Liver (tissue), 9 donors: ENCODE data around the gene RAB11A. TPM values are rescaled to one million over a fixed set of nuclear protein-coding genes. Genes with fewer than 3 reads are reported as not detected.

Source experiments
- DNase-seq: peaks from one replicate; pipeline ENCODE4 v3.0.0-alpha.2; 2017; ENCODE audit warnings: low spot score
- H3K27ac ChIP-seq, 2 donors: one replicate each; pipeline ENCODE4 v1.7.0; 2013; ENCODE audit warnings: inconsistent platforms in 2 of 2, low read length in 2 of 2, control low read depth in 1 of 2, low read depth in 1 of 2, mild to moderate bottlenecking in 1 of 2
- H3K27me3 ChIP-seq, 4 donors: one replicate each; pipeline versions ENCODE4 v1.6.1 to v1.7.0; 2013; ENCODE audit warnings: low read length in 3 of 4, inconsistent platforms in 1 of 4, mild to moderate bottlenecking in 1 of 4, moderate library complexity in 1 of 4; ENCODE audit not compliant: control insufficient read depth in 4 of 4, insufficient read depth in 4 of 4
- H3K36me3 ChIP-seq, 4 donors: one replicate each; pipeline versions ENCODE4 v1.6.1 to v1.7.0; 2013; ENCODE audit warnings: low read length in 3 of 4, mild to moderate bottlenecking in 3 of 4, low read depth in 1 of 4, moderate library complexity in 1 of 4; ENCODE audit not compliant: control insufficient read depth in 4 of 4, insufficient read depth in 3 of 4
- H3K4me1 ChIP-seq, 4 donors: one replicate each; pipeline versions ENCODE4 v1.6.1 to v1.7.0; 2013; ENCODE audit warnings: low read length in 3 of 4, mild to moderate bottlenecking in 3 of 4, moderate library complexity in 1 of 4; ENCODE audit not compliant: control insufficient read depth in 4 of 4, insufficient read depth in 4 of 4
- H3K4me3 ChIP-seq, 3 donors: one replicate each; pipeline versions ENCODE4 v1.6.1 to v1.7.0; 2013; ENCODE audit warnings: low read length in 3 of 3, control low read depth in 1 of 3, low read depth in 1 of 3, mild to moderate bottlenecking in 1 of 3
- H3K9ac ChIP-seq, 2 donors: one replicate each; pipeline ENCODE4 v1.7.0; 2013; ENCODE audit warnings: low read length in 2 of 2, mild to moderate bottlenecking in 2 of 2, moderate library complexity in 2 of 2, control low read depth in 1 of 2, low read depth in 1 of 2
- H3K9me3 ChIP-seq, 4 donors: one replicate each; pipeline versions ENCODE4 v1.6.1 to v1.7.0; 2013; ENCODE audit warnings: low read length in 3 of 4; ENCODE audit not compliant: control insufficient read depth in 4 of 4
- CTCF ChIP-seq: fragments of 150-350 bp; IDR thresholded peaks from 2 replicates; pipeline ENCODE4 v1.5.1; 2017; ENCODE audit warnings: improper control_type of control experiment, low read depth, low read length; ENCODE audit not compliant: missing input control
- EGR1 ChIP-seq, 2 donors: IDR thresholded peaks; 2 replicates each; pipeline ENCODE4 v1.6.1; 2016 to 2018; ENCODE audit warnings: antibody characterized with exemption in 2 of 2, low read depth in 2 of 2
- FOXA1 ChIP-seq: IDR thresholded peaks from 2 replicates; pipeline ENCODE4 v1.6.1; 2016; ENCODE audit warnings: antibody characterized with exemption
- FOXA2 ChIP-seq: IDR thresholded peaks from 2 replicates; pipeline ENCODE4 v1.6.1; 2016; ENCODE audit warnings: antibody characterized with exemption
- GABPA ChIP-seq, 2 donors: IDR thresholded peaks in 1 of 2; conservative IDR thresholded peaks in 1 of 2; 2 replicates each; pipeline ENCODE4 v1.6.1; 2016; ENCODE audit warnings: antibody characterized with exemption in 2 of 2, mild to moderate bottlenecking in 1 of 2, moderate library complexity in 1 of 2
- HNF4A ChIP-seq, 2 donors: conservative IDR thresholded peaks; 2 replicates each; pipeline ENCODE4 v1.6.1; 2016; ENCODE audit warnings: antibody characterized with exemption in 2 of 2, mild to moderate bottlenecking in 2 of 2
- HNF4G ChIP-seq: IDR thresholded peaks from 2 replicates; pipeline ENCODE4 v1.6.1; 2016; ENCODE audit warnings: antibody characterized with exemption
- JUND ChIP-seq, 2 donors: IDR thresholded peaks; 2 replicates each; pipeline ENCODE4 v1.6.1; 2016; ENCODE audit warnings: antibody characterized with exemption in 2 of 2
- NR2F2 ChIP-seq: IDR thresholded peaks from 2 replicates; pipeline ENCODE4 v1.6.1; 2016; ENCODE audit warnings: antibody characterized with exemption
- RAD21 ChIP-seq, 2 donors: IDR thresholded peaks; 2 replicates each; pipeline ENCODE4 v1.6.1; 2016; ENCODE audit warnings: antibody characterized with exemption in 2 of 2, mild to moderate bottlenecking in 2 of 2
- REST ChIP-seq: IDR thresholded peaks from 2 replicates; pipeline ENCODE4 v1.6.1; 2016; ENCODE audit warnings: antibody characterized with exemption, mild to moderate bottlenecking
- RXRA ChIP-seq, 2 donors: IDR thresholded peaks; 2 replicates each; pipeline ENCODE4 v1.6.1; 2017 to 2018; ENCODE audit warnings: antibody characterized with exemption in 2 of 2, mild to moderate bottlenecking in 1 of 2
- SP1 ChIP-seq: IDR thresholded peaks from 2 replicates; pipeline ENCODE4 v1.6.1; 2018; ENCODE audit warnings: antibody characterized with exemption, mild to moderate bottlenecking
- TAF1 ChIP-seq: conservative IDR thresholded peaks from 2 replicates; pipeline ENCODE4 v1.6.1; 2016; ENCODE audit warnings: antibody characterized with exemption, mild to moderate bottlenecking
- YY1 ChIP-seq: IDR thresholded peaks from 2 replicates; pipeline ENCODE4 v1.6.1; 2016; ENCODE audit warnings: antibody characterized with exemption, mild to moderate bottlenecking
- ZBTB33 ChIP-seq: IDR thresholded peaks from 2 replicates; pipeline ENCODE4 v1.6.1; 2016; ENCODE audit warnings: antibody characterized with exemption
- WGBS: extraction: QIAGEN DNeasy Blood & Tissue Kit; methylation state at CpG from one replicate; pipeline ENCODE4 v1.1.7; 2013; 5-methylcytosine and 5-hydroxymethylcytosine counted together
- polyA plus RNA-seq, 2 donors: library from polyadenylated mRNA; stranded (reverse) in 1 of 2; unstranded in 1 of 2; fragments of 200-250 nt in 1 of 2; fragments of >200 nt in 1 of 2; fragmentation: Nextera tagmentation in 1 of 2; extraction: Ambion mirVana in 1 of 2; gene quantifications; one replicate each; pipeline versions ENCODE4 v1.2.1 to v1.2.3, GENCODE V29; 2013 to 2015
- total RNA-seq, 2 donors: library from RNA; depleted of rRNA; stranded (reverse); fragments of >200 nt; gene quantifications; one replicate each; pipeline ENCODE4 v1.2.3, GENCODE V29; 2014
- TF ChIP-seq, protein P1 (sequence below): IDR thresholded peaks from 2 replicates; pipeline ENCODE4 v1.6.1; 2016; ENCODE audit warnings: antibody characterized with exemption
- TF ChIP-seq, protein P2 (sequence below): IDR thresholded peaks from 2 replicates; pipeline ENCODE4 v1.6.1; 2016; ENCODE audit warnings: antibody characterized with exemption
- donor health status: healthy.
- donor health status: healthy.
- donor health status: healthy.
- donor health status: healthy.
- donor health status: healthy.

RAB11A gene
- total and polyA plus RNA-seq, 4 donors: 40.6 to 100 (median 81.7) TPM

DNA sequence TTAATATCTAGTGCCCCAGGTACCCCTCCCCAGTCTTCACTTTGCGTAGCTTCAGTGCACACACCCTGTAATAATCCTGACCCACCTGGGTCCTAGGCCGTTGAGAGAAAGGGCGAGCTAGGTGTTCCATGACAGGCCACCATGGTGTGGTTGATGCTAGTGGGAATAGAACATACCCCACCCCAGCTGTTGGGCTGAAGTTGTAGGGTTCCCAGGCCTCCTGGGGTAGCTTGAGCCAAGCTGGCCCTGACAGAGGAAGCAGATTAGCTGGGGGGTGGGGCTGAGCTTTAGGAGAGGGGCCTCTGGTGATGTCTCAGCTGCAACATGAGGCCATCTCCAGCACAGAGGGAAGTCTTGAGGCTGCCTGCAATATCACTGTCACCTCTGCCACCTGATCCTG is 40.5 kb downstream of the RAB11A start (continued):
- TF ChIP-seq REST: no peak
- no peak for TF ChIP-seq FOXA1
- TF ChIP-seq TAF1: no peak
- TF ChIP-seq JUND (IDR thresholded peaks at IDR 0.05): no peak
- TF ChIP-seq, protein P1, sequence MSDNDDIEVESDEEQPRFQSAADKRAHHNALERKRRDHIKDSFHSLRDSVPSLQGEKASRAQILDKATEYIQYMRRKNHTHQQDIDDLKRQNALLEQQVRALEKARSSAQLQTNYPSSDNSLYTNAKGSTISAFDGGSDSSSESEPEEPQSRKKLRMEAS: no peak

DNA sequence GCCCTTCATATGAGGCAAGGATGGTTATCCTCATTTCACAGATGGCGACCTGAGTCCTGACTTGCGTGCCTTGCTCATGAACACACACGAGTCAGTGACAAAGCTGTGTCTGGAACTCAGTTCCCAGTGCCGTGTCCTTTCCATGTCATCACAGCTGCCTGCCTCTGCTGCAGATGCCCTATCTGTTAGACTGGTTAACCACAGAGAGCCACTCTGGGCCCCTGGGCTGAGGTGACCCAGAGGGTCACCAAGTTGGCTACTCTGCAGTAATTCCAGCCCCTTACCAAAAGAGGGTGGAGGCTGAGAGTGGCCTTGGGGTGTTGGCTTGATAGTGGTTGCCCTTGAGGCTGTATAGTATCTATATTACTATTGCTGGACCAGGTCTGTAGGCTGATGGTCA is 41.0 kb downstream of the RAB11A start:
- H3K36me3 ChIP-seq: peaks cover 0 to 22% (median 1%) of the 10 kb centered on the region in 4 donors
- DNase-seq: no peak
- H3K9ac ChIP-seq: no peak overlapping the region
- TF ChIP-seq RXRA (IDR thresholded peaks at IDR 0.05): no peak
- no peak for TF ChIP-seq EGR1 (IDR thresholded peaks at IDR 0.05; ENCODE audit: low read depth in 2 of 2)
- TF ChIP-seq ZBTB33: no peak
- no peak for TF ChIP-seq JUND (IDR thresholded peaks at IDR 0.05)
- TF ChIP-seq REST: no peak
- no peak for TF ChIP-seq FOXA1
- TF ChIP-seq SP1: no peak
- no peak for TF ChIP-seq HNF4A (conservative IDR thresholded peaks at IDR 0.05)
- no peak for TF ChIP-seq GABPA (IDR thresholded peaks at IDR 0.05 in 1 of 2, conservative IDR thresholded peaks at IDR 0.05 in 1 of 2)
- TF ChIP-seq NR2F2: no peak
- TF ChIP-seq RAD21 (IDR thresholded peaks at IDR 0.05): no peak
- TF ChIP-seq, protein P1: no peak
- TF ChIP-seq TAF1: no peak
- no peak for TF ChIP-seq HNF4G
- no peak for TF ChIP-seq FOXA2
- TF ChIP-seq, protein P2, sequence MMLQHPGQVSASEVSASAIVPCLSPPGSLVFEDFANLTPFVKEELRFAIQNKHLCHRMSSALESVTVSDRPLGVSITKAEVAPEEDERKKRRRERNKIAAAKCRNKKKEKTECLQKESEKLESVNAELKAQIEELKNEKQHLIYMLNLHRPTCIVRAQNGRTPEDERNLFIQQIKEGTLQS: no peak
- no peak for TF ChIP-seq YY1
- no peak for TF ChIP-seq CTCF
- H3K4me1 ChIP-seq: no peaks in the 10 kb centered on the region
- WGBS: 97% methylated on average over 4 of the region's 4 CpGs
- H3K27ac ChIP-seq: no peak overlapping the region
- H3K4me3 ChIP-seq: no peak overlapping the region
- H3K27me3 ChIP-seq: no peaks in the 10 kb centered on the region
- H3K9me3 ChIP-seq: no peaks in the 10 kb centered on the region
